Smooth muscle cell (in vitro differentiated cells): ENCODE results near the gene GPR156. TPM values are rescaled to one million over a fixed set of nuclear protein-coding genes. Genes with fewer than 3 reads are reported as not detected.

Experiments used
- DNase-seq: peaks from one replicate; lab custom pipeline; 2025; ENCODE audit not compliant: unreplicated experiment; lab: John Stamatoyannopoulos, UW
- H2AFZ ChIP-seq: fragments of 200-600 bp; sonication (generic); 2 replicates; pipeline ENCODE4 v1.6.0; 2016; ENCODE audit warnings: antibody characterized with exemption, low read depth, mild to moderate bottlenecking
- H3F3A ChIP-seq: fragments of 200-600 bp; sonication (generic); 2 replicates; pipeline ENCODE4 v1.6.0; 2017; ENCODE audit warnings: antibody characterized with exemption, low read depth
- H3K27ac ChIP-seq: fragments of 200-600 bp; sonication (generic); 2 replicates; pipeline ENCODE4 v1.5.1; 2016; ENCODE audit warnings: low read depth, mild to moderate bottlenecking
- H3K27me3 ChIP-seq: fragments of 200-600 bp; sonication (generic); 2 replicates; pipeline ENCODE4 v1.6.1; 2016; ENCODE audit warnings: low read depth, mild to moderate bottlenecking
- H3K36me3 ChIP-seq: fragments of 200-600 bp; sonication (generic); 2 replicates; pipeline ENCODE4 v1.5.1; 2016; ENCODE audit warnings: low read depth
- H3K4me1 ChIP-seq: fragments of 200-600 bp; sonication (generic); 2 replicates; pipeline ENCODE4 v1.5.1; 2016; ENCODE audit warnings: low read depth
- H3K4me2 ChIP-seq: fragments of 200-600 bp; sonication (generic); 2 replicates; pipeline ENCODE4 v1.6.0; 2016; ENCODE audit warnings: mild to moderate bottlenecking
- H3K4me3 ChIP-seq: fragments of 200-600 bp; sonication (generic); 2 replicates; pipeline ENCODE4 v1.5.1; 2016; ENCODE audit warnings: mild to moderate bottlenecking
- H3K79me2 ChIP-seq: fragments of 200-600 bp; sonication (generic); 2 replicates; pipeline ENCODE4 v1.6.0; 2016; ENCODE audit warnings: low read depth, mild to moderate bottlenecking
- H3K9ac ChIP-seq: fragments of 200-600 bp; sonication (generic); 2 replicates; pipeline ENCODE4 v1.6.0; 2016; ENCODE audit warnings: low read depth
- H3K9me3 ChIP-seq: fragments of 200-600 bp; sonication (generic); replicated peaks from 2 replicates; pipeline ENCODE4 v1.5.1; 2016; ENCODE audit warnings: low read depth
- H4K20me1 ChIP-seq: fragments of 200-600 bp; sonication (generic); 2 replicates; pipeline ENCODE4 v1.6.0; 2016; ENCODE audit warnings: low read depth
- CTCF ChIP-seq: fragments of 200-600 bp; sonication (generic); IDR thresholded peaks from 2 replicates; pipeline ENCODE4 v1.5.1; 2017; ENCODE audit warnings: borderline replicate concordance, mild to moderate bottlenecking, antibody characterized with exemption; ENCODE audit not compliant: insufficient read depth, poor library complexity, severe bottlenecking
- WGBS: methylation state at CpG from one replicate; pipeline ENCODE4 v1.1.7; 2016; ENCODE audit warnings: low lambda C conversion rate; 5-methylcytosine and 5-hydroxymethylcytosine counted together
- polyA plus RNA-seq: library from polyadenylated mRNA; unstranded; fragments of >200 nt; fragmentation: Nextera tagmentation; extraction: Ambion mirVana; gene quantifications from 2 replicates; pipeline ENCODE4 v1.2.1, GENCODE V29; 2016
- total RNA-seq: library from RNA; depleted of rRNA; stranded (reverse); fragments of >200 nt; gene quantifications from 2 replicates; pipeline ENCODE4 v1.2.3, GENCODE V29; 2014

GPR156 gene
- total and polyA plus RNA-seq, 2 experiments from 2014 or later = 1.2 to 2.9 TPM

- no peaks in the 10 kb centered on the region for H3K79me2 ChIP-seq
- WGBS = 100% methylated on average over 1 of the region's 1 CpG
- H4K20me1 ChIP-seq = no peaks in the 10 kb centered on the region
- no peak overlapping the region for H3K27ac ChIP-seq
- no peak for TF ChIP-seq CTCF
- DNase-seq = no peak
- no peak overlapping the region for H3K4me3 ChIP-seq
- H3K9me3 ChIP-seq = no peaks in the 10 kb centered on the region
- no peak overlapping the region for H2AFZ ChIP-seq
- no peaks in the 10 kb centered on the region for H3F3A ChIP-seq
- no peak overlapping the region for H3K4me2 ChIP-seq
- peaks cover 3% of the 10 kb centered on the region for H3K4me1 ChIP-seq
- no peak overlapping the region for H3K9ac ChIP-seq
- H3K36me3 ChIP-seq = no peaks in the 10 kb centered on the region
- H3K27me3 ChIP-seq = peaks cover 9% of the 10 kb centered on the region
Measured at GRCh38 chr3:120280026-120280425, 5.0 kb downstream of the GPR156 start.

GRCh38 chr3:120276767-120277166 lies 8.3 kb downstream of the GPR156 start:
- H3K79me2 ChIP-seq = no peaks in the 10 kb centered on the region
- DNase-seq = no peak
- 73% methylated on average over 2 of the region's 2 CpGs for WGBS
- H3K4me1 ChIP-seq = peaks cover 8% of the 10 kb centered on the region
- peaks cover 9% of the 10 kb centered on the region for H3K27me3 ChIP-seq
- H3K27ac ChIP-seq = no peak overlapping the region
- TF ChIP-seq CTCF = no peak
- H3K4me2 ChIP-seq = no peak overlapping the region
- no peak overlapping the region for H3K9ac ChIP-seq
- H3K9me3 ChIP-seq = no peaks in the 10 kb centered on the region
- H2AFZ ChIP-seq = no peak overlapping the region
- no peaks in the 10 kb centered on the region for H4K20me1 ChIP-seq
- H3F3A ChIP-seq = no peaks in the 10 kb centered on the region
- no peaks in the 10 kb centered on the region for H3K36me3 ChIP-seq
- H3K4me3 ChIP-seq = no peak overlapping the region

GRCh38 chr3:120275618-120276017 lies 9.4 kb downstream of the GPR156 start:
- no peak overlapping the region for H2AFZ ChIP-seq
- H3K4me2 ChIP-seq = no peak overlapping the region

More at GRCh38 chr3:120275618-120276017, 9.4 kb downstream of the GPR156 start:
- Histone ChIP-seq H3K27me3 (peaks cover 9% of the 10 kb centered on the region), H3K4me1 (peaks cover 9% of the 10 kb centered on the region), H4K20me1 (no peaks in the 10 kb centered on the region), H3K9ac (no peak overlapping the region), H3K27ac (no peak overlapping the region), H3K79me2 (no peaks in the 10 kb centered on the region), H3K4me3 (no peak overlapping the region), H3F3A (no peaks in the 10 kb centered on the region), H3K36me3 (no peaks in the 10 kb centered on the region), H3K9me3 (no peaks in the 10 kb centered on the region)
- 77% methylated on average over 4 of the region's 4 CpGs for WGBS
- no peak for DNase-seq
- no peak for TF ChIP-seq CTCF
